ENCODE measurements around the gene SURF1.

DNA sequence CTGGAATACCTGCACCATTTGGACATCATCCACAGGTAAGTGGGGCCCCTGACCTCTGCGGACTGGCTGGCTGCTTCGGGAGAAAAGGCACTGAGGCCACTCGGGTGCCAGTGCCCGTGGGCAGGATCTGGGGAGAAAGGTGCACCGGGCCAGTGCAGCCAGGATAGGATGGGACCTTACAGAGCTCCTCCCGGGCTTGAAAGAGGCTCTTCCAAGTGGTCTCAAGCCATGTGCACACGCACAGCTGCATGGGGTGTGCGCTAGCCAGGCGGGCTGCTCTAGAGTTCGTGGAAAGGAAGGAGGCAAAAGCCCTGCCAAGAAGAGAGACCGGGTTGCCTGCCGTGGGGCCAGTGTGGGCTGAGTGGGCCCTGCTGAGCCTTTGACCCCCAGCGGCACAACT lies 33.3 kb upstream of the SURF1 start:
- TF ChIP-seq, protein P1, sequence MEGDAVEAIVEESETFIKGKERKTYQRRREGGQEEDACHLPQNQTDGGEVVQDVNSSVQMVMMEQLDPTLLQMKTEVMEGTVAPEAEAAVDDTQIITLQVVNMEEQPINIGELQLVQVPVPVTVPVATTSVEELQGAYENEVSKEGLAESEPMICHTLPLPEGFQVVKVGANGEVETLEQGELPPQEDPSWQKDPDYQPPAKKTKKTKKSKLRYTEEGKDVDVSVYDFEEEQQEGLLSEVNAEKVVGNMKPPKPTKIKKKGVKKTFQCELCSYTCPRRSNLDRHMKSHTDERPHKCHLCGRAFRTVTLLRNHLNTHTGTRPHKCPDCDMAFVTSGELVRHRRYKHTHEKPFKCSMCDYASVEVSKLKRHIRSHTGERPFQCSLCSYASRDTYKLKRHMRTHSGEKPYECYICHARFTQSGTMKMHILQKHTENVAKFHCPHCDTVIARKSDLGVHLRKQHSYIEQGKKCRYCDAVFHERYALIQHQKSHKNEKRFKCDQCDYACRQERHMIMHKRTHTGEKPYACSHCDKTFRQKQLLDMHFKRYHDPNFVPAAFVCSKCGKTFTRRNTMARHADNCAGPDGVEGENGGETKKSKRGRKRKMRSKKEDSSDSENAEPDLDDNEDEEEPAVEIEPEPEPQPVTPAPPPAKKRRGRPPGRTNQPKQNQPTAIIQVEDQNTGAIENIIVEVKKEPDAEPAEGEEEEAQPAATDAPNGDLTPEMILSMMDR (conservative IDR thresholded peaks at IDR 0.05 in 1 of 2, IDR thresholded peaks at IDR 0.05 in 1 of 2; ENCODE audit: extremely low read depth in 1 of 2, insufficient read depth in 1 of 2, low read depth in 1 of 2, low read length in 2 of 2), result no peak
- TF ChIP-seq EZH2 (IDR thresholded peaks at IDR 0.05; ENCODE audit: borderline replicate concordance, low read length), result no peak
